ENCODE results near the gene ZNF28.

The ZNF28 gene

DNA sequence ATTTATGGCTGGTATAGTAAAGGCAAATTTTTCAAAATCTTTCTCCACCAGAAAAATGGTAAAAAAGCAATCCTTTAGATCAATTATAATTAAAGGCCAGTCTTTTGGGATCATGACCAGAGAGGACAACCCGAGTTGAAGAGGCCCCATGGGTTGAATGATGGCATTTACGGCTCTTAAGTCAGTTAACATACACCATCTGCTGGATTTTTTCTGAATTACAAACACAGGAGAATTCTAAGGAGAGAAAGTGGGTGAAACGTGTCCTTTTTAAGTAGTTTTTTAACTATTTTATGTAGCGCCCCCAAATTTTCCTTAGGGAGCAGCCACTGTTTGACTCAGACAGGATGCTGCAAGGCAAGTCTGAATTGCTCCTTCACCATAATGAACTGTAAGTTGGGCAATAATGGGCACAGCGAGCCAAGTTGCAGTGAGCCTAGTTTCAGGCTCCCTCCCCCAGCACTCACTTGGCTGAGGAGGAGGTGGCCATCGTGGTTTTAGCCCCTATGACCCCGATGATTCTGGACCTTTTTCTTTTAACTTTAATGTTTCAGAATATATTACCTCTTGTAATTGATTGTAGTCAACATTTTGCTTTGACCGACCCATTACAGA is 73.0 kb downstream of the ZNF28 start:
- Histone ChIP-seq H3K27ac (ENCODE audit: low read depth, low read length) (no peak overlapping the region), H3K4me1 (ENCODE audit: insufficient read depth, low read length) (peaks cover 3% of the 10 kb centered on the region), H3K4me3 (ENCODE audit: low read depth in 1 of 2, low read length in 2 of 2) (no peak overlapping the region), H3K36me3 (ENCODE audit: insufficient read depth, low read length) (no peaks in the 10 kb centered on the region), H3K9ac (ENCODE audit: low read length) (no peak overlapping the region), H3K9me3 (ENCODE audit: low read length) (no peaks in the 10 kb centered on the region), H3K27me3 (ENCODE audit: control insufficient read depth in 1 of 2, insufficient read depth in 2 of 2, low read length in 2 of 2) (no peaks in the 10 kb centered on the region)
